Limb (tissue), 2 donors: Measurements from ENCODE around the gene FAM124B.

ENCODE experiments used
- DNase-seq, 2 donors: peaks; one replicate each; pipeline ENCODE4 v3.0.0-alpha.2; 2016; ENCODE audit errors: extremely low spot score in 2 of 2

FAM124B gene

DNA sequence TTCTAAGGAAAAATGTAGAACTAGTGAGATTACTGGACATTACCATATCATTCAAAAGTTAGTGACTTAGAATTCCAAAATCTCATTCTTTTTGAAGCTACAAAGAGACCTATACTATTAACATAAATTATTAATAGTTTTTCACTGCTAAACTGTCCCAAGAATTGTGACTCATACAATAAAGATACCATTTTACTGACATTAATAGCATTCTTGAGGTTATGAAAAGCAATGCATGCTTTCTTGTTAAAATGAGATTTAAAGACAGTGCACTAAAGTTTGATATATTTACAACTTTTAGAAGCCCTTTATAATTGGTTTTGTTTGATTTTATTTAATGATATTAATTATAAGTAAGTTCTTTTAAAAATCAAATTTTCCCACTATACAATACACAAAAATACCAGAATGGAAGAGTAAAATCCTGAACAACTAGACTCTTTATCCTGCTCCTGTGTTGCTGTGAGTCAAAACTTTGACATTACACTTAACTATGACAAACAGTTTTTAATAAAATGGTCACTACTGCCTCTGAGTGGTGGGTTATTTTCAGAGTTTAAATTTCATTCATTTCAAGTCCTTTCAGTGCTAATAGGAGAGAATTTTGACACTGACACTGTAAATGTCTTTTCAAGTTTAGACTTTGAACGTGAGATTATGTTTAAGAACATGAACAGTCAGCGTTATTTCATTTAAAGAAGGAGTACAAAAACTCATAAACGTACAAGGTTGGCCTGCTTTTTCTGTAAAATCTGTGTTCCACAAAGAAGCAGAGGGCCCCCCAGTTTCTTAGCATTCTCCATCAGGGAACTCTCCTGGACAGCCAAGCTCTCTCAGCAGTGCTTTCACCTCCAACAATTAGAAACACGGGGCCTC is 54.5 kb downstream of the FAM124B start:
- no peak for DNase-seq

DNA sequence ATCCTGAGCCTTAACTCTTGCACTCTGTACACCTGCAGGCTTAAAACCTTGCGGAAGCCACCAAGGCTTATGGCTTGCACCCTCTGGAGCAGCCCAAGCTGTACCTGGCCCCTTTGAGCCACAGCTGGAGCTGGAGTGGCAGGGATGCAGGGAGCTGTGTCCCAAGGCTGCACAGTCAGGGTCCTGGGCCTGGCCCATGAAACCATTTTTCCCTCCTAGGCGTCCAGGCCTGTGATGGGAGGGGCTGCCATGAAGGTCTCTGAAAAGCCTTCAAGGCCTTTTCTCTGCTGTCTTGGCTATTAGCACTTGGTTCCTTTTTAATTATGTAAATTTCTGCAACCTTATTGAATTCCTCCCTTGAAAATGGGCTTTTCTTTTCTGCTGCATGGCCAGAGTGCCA is 56.4 kb downstream of the FAM124B start:
- no peak for DNase-seq

- no peak for DNase-seq
Observed at GRCh38 chr2:224343226-224343625, 58.7 kb downstream of the FAM124B start.

DNA sequence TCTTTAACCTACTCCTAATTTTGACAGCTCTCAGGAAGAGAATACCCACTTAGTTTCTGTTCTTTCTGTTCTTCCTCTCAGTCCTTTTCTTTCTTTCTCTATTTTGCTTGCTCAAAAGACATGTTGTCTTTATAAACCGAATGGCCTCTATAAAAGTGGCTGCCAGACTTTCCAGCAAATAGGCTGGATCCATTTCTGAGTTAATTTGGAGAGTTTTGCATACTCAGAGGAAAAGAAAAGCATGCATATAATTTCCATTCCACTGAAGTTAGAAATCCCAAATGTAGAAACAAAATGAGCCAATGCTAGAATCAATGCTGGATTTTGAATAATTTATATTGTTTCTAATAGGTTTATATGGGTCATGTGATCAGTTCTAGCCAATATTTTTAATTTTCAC is 65.9 kb downstream of the FAM124B start:
- no peak for DNase-seq

- DNase-seq: no peak
Observed at GRCh38 chr2:224334726-224335125, 67.2 kb downstream of the FAM124B start.

DNA sequence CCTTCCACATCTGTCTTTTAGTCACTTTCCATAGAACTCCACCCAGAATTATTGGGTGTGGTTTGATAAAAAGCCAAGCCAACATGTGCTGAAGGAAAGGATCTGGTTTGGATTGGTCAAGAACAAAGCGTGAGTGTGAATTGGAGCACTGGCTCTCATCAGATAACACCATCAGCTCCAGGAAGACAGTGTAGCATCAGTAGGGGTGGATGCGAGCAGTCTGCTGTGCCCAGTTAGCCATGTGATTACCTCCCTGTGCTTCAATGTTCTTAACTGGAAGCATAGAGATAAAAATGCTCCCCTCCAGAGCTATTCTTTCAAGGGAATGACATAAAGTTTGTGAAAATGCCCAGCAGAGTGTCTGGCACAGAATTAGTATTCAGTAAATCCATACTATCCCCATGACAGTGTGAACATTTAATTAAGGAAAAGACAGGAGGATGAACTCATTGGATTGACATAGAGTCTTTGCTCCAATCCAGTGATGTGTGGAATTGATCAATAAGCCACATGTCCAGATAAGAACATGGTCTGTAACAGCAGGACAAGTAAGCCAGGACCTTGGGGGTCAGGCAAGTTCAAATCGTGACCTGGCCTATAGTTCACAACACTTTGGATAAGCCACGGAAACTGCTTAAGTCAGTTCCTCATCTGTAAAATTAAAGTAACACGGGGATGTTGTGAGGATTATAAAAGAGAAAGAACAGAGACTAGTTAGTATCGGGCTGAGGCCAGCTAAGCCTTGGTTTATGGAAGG is 68.0 kb downstream of the FAM124B start:
- no peak for DNase-seq

GRCh38 chr2:224331698-224332097 is 70.2 kb downstream of the FAM124B start:
- no peak for DNase-seq

DNA sequence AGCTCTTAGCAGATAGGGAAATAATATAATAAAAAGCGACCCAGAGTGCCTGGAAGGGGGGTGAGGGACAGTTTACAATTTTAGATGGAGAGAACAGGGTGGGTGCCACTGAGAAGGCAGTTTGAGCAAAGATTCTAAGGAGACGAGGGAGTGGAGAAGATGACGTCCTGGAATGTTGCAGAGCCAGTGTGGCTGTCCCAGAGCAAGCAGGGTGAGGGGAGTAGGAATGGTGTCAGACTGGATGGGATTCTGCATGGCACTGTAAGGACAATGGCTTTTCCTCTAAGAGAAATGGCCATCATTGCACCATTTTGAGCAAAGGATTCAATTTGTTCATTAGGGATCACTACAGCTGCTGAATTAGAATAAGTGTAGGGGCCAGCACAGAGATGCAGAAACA is 73.1 kb downstream of the FAM124B start:
- no peak for DNase-seq
